ENCODE measurements around the gene TBC1D1.

DNA sequence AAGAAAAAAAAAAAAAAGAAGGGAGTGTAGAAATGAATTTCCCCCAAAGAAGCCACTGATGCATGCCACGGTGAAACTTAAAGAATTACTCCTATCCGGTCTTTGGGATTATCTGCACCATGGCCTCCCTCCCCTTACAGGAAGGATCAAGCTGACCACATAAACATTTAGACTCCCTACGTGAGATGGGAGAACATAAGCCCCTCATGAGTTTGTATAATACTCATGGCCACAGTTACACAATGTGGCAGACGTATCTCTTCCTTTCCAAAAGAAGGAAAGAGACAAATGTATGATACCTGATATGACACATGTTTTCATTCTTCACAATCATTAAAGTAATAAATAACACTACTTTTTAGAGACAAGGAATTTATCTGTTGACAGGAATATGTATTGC is 66.1 kb downstream of the TBC1D1 start:
- no peak for TF ChIP-seq POLR2A (IDR thresholded peaks at IDR 0.05; ENCODE audit: low read depth)
- TF ChIP-seq, protein P1, sequence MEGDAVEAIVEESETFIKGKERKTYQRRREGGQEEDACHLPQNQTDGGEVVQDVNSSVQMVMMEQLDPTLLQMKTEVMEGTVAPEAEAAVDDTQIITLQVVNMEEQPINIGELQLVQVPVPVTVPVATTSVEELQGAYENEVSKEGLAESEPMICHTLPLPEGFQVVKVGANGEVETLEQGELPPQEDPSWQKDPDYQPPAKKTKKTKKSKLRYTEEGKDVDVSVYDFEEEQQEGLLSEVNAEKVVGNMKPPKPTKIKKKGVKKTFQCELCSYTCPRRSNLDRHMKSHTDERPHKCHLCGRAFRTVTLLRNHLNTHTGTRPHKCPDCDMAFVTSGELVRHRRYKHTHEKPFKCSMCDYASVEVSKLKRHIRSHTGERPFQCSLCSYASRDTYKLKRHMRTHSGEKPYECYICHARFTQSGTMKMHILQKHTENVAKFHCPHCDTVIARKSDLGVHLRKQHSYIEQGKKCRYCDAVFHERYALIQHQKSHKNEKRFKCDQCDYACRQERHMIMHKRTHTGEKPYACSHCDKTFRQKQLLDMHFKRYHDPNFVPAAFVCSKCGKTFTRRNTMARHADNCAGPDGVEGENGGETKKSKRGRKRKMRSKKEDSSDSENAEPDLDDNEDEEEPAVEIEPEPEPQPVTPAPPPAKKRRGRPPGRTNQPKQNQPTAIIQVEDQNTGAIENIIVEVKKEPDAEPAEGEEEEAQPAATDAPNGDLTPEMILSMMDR (IDR thresholded peaks at IDR 0.05): no peak
- no peak for TF ChIP-seq EP300 (IDR thresholded peaks at IDR 0.05)

Measured in esophagus muscularis mucosa (tissue), 4 donors.